Skin epidermis (tissue), 12 donors: ENCODE results near the gene SLC16A11.
"Not testable (repeated sequence)": the region's sequence is repeated elsewhere in the genome, so short reads cannot be mapped to it uniquely, and the experiment has no call there.

Source experiments
- H3K27ac ChIP-seq, 21 experiments: fragments of 200-600 bp; sonication (generic) in 11 of 21; one replicate each; pipeline ENCODE4 v1.5.0; 2020; ENCODE audit warnings: mild to moderate bottlenecking in 3 of 21, inconsistent platforms in 2 of 21, moderate library complexity in 2 of 21
- H3K4me3 ChIP-seq, 7 experiments: fragments of 200-600 bp; sonication (generic) in 2 of 7; one replicate each; pipeline ENCODE4 v1.5.0; 2020; ENCODE audit warnings: inconsistent platforms in 2 of 7, mild to moderate bottlenecking in 2 of 7, moderate library complexity in 1 of 7

The SLC16A11 gene

GRCh38 chr17:6994118-6994598, 49.7 kb downstream of the SLC16A11 start:
- no peak overlapping the region for H3K27ac ChIP-seq
- no peak overlapping the region for H3K4me3 ChIP-seq

DNA sequence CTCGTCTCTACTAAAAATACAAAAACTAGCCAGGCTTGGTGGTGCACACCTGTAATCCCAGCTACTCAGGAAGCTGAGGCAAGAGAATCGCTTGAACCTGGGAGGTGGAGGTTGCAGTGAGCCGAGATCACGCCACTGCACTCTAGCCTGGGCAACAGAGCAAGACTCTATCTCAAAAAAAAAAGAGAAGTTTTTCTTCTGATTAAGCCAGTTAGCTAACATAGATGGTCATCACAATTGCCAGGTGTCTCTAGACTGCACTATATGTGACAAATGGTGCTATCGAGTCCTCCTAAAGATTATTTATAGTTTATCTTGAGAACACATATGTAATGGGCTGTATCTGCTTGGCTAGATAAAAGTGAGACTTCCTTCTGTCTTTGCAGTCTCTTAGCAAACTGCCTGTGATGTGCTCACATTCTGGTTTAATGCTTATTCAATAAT, 50.3 kb downstream of the SLC16A11 start:
- not testable (repeated sequence) for H3K27ac ChIP-seq, H3K4me3 ChIP-seq
